A549 (cell line): ENCODE measurements around the gene HSD3B7. TPM values are rescaled to one million over a fixed set of nuclear protein-coding genes. Genes with fewer than 3 reads are reported as not detected.
"Not testable (repeated sequence)": the region's sequence is repeated elsewhere in the genome, so short reads cannot be mapped to it uniquely, and the experiment has no call there.

Source experiments
- ATAC-seq, 2 experiments: fragments of 200-7000 bp in 1 of 2; fragments of >200 bp in 1 of 2; cut with Nextera tagmentation in 1 of 2; cut with Tn5 transposase in 1 of 2; 3 replicates each; pipeline versions ENCODE4 v1.8.0 to v1.9.1; 2018 to 2020; ENCODE audit warnings: mild to moderate bottlenecking in 1 of 2, moderate library complexity in 1 of 2
- CTCF ChIA-PET: fragments of 300-600 bp; sonication (Branson Sonifier 250); formaldehyde crosslinking; extraction: SDS; loops from one replicate; lab custom pipeline; 2021; ENCODE audit warnings: antibody characterized with exemption, inconsistent platforms; lab: Yijun Ruan, JAX
- POLR2A ChIA-PET: fragments of 350-600 bp; formaldehyde crosslinking; extraction: SDS; loops from one replicate; lab custom pipeline; 2021; ENCODE audit warnings: antibody characterized with exemption, inconsistent platforms; lab: Yijun Ruan, JAX
- DNase-seq, 2 experiments: peaks; one replicate each; pipeline versions ENCODE4 v3.0.0 to v3.0.0-alpha.2; 2011 to 2016; ENCODE audit warnings: low read depth in 1 of 2, low spot score in 1 of 2
- FAIRE-seq: peaks from 2 replicates; lab custom pipeline; 2011; peaks lifted over from hg19 to GRCh38; lab: Jason Lieb, UNC
- H3K27ac ChIP-seq, 2 experiments: fragments of >200 bp; sonication (Bioruptor Twin); formaldehyde crosslinking; 3 replicates each; pipeline ENCODE4 v1.5.1; 2016 to 2017
- H3K4me1 ChIP-seq: fragments of >200 bp; sonication (Bioruptor Twin); formaldehyde crosslinking; 3 replicates; pipeline ENCODE4 v1.6.1; 2016
- H3K4me2 ChIP-seq: fragments of >200 bp; sonication (Bioruptor Twin); formaldehyde crosslinking; 3 replicates; pipeline ENCODE4 v1.6.1; 2016
- H3K4me3 ChIP-seq: fragments of >200 bp; sonication (Bioruptor Twin); formaldehyde crosslinking; 3 replicates; pipeline ENCODE4 v1.5.1; 2016
- H3K9me3 ChIP-seq: fragments of >200 bp; sonication (Bioruptor Twin); formaldehyde crosslinking; 3 replicates; pipeline ENCODE4 v1.6.1; 2016
- CBX8 ChIP-seq: fragments of 200-600 bp; sonication (generic); IDR thresholded peaks from 2 replicates; pipeline ENCODE4 v1.6.1; 2016
- ESRRA ChIP-seq: fragments of 150-350 bp; IDR thresholded peaks from 2 replicates; pipeline ENCODE4 v1.6.1; 2014; ENCODE audit warnings: mild to moderate bottlenecking, low read length, borderline replicate concordance
- FOSB ChIP-seq: fragments of 250-450 bp; sonication (Bioruptor Pico); IDR thresholded peaks from 2 replicates; pipeline ENCODE4 v1.5.0; 2020; ENCODE audit warnings: mild to moderate bottlenecking, moderate library complexity
- FOXS1 ChIP-seq: fragments of 250-450 bp; sonication (Bioruptor Pico); IDR thresholded peaks from 2 replicates; pipeline ENCODE4 v1.5.0; 2020; ENCODE audit warnings: mild to moderate bottlenecking, moderate library complexity
- HOXA7 ChIP-seq: fragments of 250-450 bp; sonication (Bioruptor Pico); IDR thresholded peaks from 2 replicates; pipeline ENCODE4 v1.5.0; 2020; ENCODE audit warnings: mild to moderate bottlenecking, moderate library complexity
- KDM1A ChIP-seq: fragments of 200-600 bp; sonication (generic); IDR thresholded peaks from 2 replicates; pipeline ENCODE4 v1.6.1; 2016; ENCODE audit warnings: low read depth, mild to moderate bottlenecking
- MYC ChIP-seq: IDR thresholded peaks from 2 replicates; pipeline ENCODE4 v1.6.1; 2012; ENCODE audit warnings: mild to moderate bottlenecking, inconsistent platforms, low read length, improper control_type of control experiment, borderline replicate concordance
- POLR2AphosphoS2 ChIP-seq: conservative IDR thresholded peaks from 2 replicates; pipeline ENCODE4 v1.6.1; 2012; ENCODE audit warnings: low read length, improper control_type of control experiment, inconsistent platforms
- RAD21 ChIP-seq, 2 experiments: fragments of >200 bp in 1 of 2; sonication (Bioruptor Twin) in 1 of 2; formaldehyde crosslinking in 1 of 2; IDR thresholded peaks in 1 of 2; conservative IDR thresholded peaks in 1 of 2; 2 replicates in 1 of 2; 3 replicates in 1 of 2; pipeline ENCODE4 v1.6.1; 2012 to 2018; ENCODE audit warnings: inconsistent platforms in 1 of 2
- RCOR1 ChIP-seq: fragments of 150-350 bp; IDR thresholded peaks from 2 replicates; pipeline ENCODE4 v1.6.1; 2014; ENCODE audit warnings: antibody characterized with exemption, low read length, low read depth
- SMC3 ChIP-seq: fragments of >200 bp; sonication (Bioruptor Twin); formaldehyde crosslinking; IDR thresholded peaks from 3 replicates; pipeline ENCODE4 v1.6.1; 2018; ENCODE audit warnings: inconsistent platforms
- TFCP2L1 ChIP-seq: fragments of 250-450 bp; sonication (Bioruptor Pico); IDR thresholded peaks from 2 replicates; pipeline ENCODE4 v1.5.0; 2021; ENCODE audit warnings: mild to moderate bottlenecking
- ZNF302 ChIP-seq: fragments of 250-450 bp; sonication (Bioruptor Pico); IDR thresholded peaks from 2 replicates; pipeline ENCODE4 v1.9.0; 2021; ENCODE audit warnings: inconsistent platforms, mild to moderate bottlenecking, moderate library complexity
- WGBS: methylation state at CpG from one replicate; pipeline ENCODE4 v1.1.6; 2017; ENCODE audit errors: missing lambda C conversion rate; 5-methylcytosine and 5-hydroxymethylcytosine counted together
- polyA plus RNA-seq, 4 experiments: library from polyadenylated mRNA; depleted of rRNA in 3 of 4; stranded (reverse); fragments of >200 nt; fragmentation: RNase III in 1 of 4; extraction: RNeasy Plus Mini Kit Qiagen cat#74134 plus additional on column Dnase treatment in 1 of 4; gene quantifications; 2 replicates in 3 of 4; 3 replicates in 1 of 4; pipeline ENCODE4 v1.2.3, GENCODE V29; 2011 to 2017
- TF ChIP-seq, protein P1 (sequence below): fragments of 250-450 bp; sonication (Bioruptor Pico); IDR thresholded peaks from 2 replicates; pipeline ENCODE4 v1.5.0; 2020; ENCODE audit warnings: low read depth, mild to moderate bottlenecking, moderate library complexity
- TF ChIP-seq, protein P2 (sequence below): IDR thresholded peaks from 2 replicates; pipeline ENCODE4 v1.6.1; 2012; ENCODE audit warnings: low read depth, borderline replicate concordance
- TF ChIP-seq, protein P3 (sequence below): IDR thresholded peaks from 2 replicates; pipeline ENCODE4 v1.6.1; 2012
- TF ChIP-seq, protein P4 (sequence below): fragments of >200 bp; sonication (Bioruptor Twin); formaldehyde crosslinking; IDR thresholded peaks from 3 replicates; pipeline ENCODE4 v1.5.1; 2016
- TF ChIP-seq, protein P5 (sequence below): fragments of 200-600 bp; sonication (generic); IDR thresholded peaks from 2 replicates; pipeline ENCODE4 v1.6.1; 2016; ENCODE audit warnings: antibody characterized with exemption, mild to moderate bottlenecking, moderate library complexity
- TF ChIP-seq, protein P6 (sequence below): fragments of 450-650 bp; IDR thresholded peaks from 2 replicates; pipeline ENCODE4 v1.6.1; 2014; ENCODE audit warnings: antibody characterized with exemption
- TF ChIP-seq, protein P7 (sequence below): IDR thresholded peaks from 2 replicates; pipeline ENCODE4 v1.6.1; 2012

Gene HSD3B7
- polyA plus RNA-seq, 2 of the 4 experiments (the other 2 are of a cell fraction) = 10.5 to 19.7 TPM

DNA sequence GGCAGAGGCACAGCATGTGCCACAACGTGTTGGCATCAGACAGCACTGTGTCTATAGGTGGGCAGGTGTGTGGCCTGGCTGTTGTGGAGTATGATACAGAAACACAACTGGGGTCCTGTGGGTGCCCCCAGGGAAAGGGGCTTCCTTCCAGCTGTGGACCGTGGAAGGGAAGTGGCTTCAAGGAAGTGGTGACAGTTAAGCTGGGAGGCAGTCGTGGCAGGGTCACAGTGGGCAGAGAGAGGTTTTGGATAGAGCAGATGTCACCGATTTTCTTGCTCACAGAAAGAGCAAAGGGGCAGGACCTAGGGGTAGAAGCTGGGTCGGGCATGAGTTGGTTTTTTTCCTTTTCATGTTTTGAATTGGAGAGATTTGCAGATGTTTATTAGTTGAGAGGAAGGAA, 47.3 kb upstream of the HSD3B7 start:
- TF ChIP-seq FOSB (CRISPR knock-in tag) = no peak
- TF ChIP-seq ZNF302 (CRISPR knock-in tag) = no peak
- TF ChIP-seq, protein P1, sequence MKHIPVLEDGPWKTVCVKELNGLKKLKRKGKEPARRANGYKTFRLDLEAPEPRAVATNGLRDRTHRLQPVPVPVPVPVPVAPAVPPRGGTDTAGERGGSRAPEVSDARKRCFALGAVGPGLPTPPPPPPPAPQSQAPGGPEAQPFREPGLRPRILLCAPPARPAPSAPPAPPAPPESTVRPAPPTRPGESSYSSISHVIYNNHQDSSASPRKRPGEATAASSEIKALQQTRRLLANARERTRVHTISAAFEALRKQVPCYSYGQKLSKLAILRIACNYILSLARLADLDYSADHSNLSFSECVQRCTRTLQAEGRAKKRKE (CRISPR knock-in tag) = no peak
- no peak for TF ChIP-seq POLR2AphosphoS2
- TF ChIP-seq RCOR1 = no peak
- no peak for TF ChIP-seq TFCP2L1 (CRISPR knock-in tag)
- TF ChIP-seq ESRRA = no peak
- no peak for TF ChIP-seq CBX8
- TF ChIP-seq, protein P2, sequence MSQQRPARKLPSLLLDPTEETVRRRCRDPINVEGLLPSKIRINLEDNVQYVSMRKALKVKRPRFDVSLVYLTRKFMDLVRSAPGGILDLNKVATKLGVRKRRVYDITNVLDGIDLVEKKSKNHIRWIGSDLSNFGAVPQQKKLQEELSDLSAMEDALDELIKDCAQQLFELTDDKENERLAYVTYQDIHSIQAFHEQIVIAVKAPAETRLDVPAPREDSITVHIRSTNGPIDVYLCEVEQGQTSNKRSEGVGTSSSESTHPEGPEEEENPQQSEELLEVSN = no peak
- TF ChIP-seq, protein P3, sequence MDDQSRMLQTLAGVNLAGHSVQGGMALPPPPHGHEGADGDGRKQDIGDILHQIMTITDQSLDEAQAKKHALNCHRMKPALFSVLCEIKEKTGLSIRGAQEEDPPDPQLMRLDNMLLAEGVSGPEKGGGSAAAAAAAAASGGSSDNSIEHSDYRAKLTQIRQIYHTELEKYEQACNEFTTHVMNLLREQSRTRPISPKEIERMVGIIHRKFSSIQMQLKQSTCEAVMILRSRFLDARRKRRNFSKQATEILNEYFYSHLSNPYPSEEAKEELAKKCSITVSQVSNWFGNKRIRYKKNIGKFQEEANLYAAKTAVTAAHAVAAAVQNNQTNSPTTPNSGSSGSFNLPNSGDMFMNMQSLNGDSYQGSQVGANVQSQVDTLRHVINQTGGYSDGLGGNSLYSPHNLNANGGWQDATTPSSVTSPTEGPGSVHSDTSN = no peak
- TF ChIP-seq FOXS1 (CRISPR knock-in tag) = no peak
- no peaks in the 10 kb centered on the region for H3K9me3 ChIP-seq
- peaks cover 19% of the 10 kb centered on the region for H3K4me1 ChIP-seq
- no peak overlapping the region for H3K27ac ChIP-seq
- H3K4me3 ChIP-seq = no peak overlapping the region
- H3K4me2 ChIP-seq = no peak overlapping the region
- 68% methylated on average over 5 of the region's 5 CpGs for WGBS
- DNase-seq (no peak), FAIRE-seq (no peak), ATAC-seq (no peak)
- CTCF ChIA-PET = interaction anchor here (1.2 to 9.5 kb wide), 3 partner anchors 7 to 130 kb away, joined by 4 to 134 read pairs (median 4); no protein-coding TSS in a partner anchor
- POLR2A ChIA-PET = no interaction called here

DNA sequence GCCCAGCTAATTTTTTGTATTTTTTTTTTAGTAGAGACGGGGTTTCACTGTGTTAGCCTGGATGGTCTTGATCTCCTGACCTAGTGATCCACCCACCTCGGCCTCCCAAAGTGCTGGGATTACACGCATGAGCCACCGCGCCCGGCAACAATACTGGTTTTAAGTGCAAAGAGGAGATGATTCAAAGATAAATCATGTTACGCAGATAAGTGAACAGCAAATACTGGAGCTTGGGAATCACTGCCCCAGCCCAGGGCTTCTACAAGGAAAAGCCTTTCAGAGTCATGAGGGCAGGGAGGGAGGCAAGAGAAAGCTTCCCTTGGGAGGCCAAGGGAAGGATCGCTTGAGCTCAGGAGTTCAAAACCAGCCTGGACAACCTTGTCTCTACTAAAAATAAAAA, 45.4 kb upstream of the HSD3B7 start:
- Histone ChIP-seq H3K27ac (peak overlapping the region in 1 of 2 experiments; percentile 59; a peak in 3 of 6 replicates), H3K4me1 (peaks cover 19% of the 10 kb centered on the region)
- DNase-seq, H3K4me3 ChIP-seq, FAIRE-seq, ATAC-seq, H3K9me3 ChIP-seq, H3K4me2 ChIP-seq: not testable (repeated sequence)
- 83% methylated on average over 8 of the region's 8 CpGs for WGBS
- ChIA-PET POLR2A (interaction anchor here (0.7 to 1.0 kb wide), 2 partner anchors 8 to 37 kb away, joined by 3 read pairs; no protein-coding TSS in a partner anchor), CTCF (interaction anchor here (0.8 to 9.5 kb wide), 9 partner anchors 9 to 510 kb away, joined by 3 to 134 read pairs (median 4); partner anchors contain the start of genes DCTPP1 and ORAI3)

DNA sequence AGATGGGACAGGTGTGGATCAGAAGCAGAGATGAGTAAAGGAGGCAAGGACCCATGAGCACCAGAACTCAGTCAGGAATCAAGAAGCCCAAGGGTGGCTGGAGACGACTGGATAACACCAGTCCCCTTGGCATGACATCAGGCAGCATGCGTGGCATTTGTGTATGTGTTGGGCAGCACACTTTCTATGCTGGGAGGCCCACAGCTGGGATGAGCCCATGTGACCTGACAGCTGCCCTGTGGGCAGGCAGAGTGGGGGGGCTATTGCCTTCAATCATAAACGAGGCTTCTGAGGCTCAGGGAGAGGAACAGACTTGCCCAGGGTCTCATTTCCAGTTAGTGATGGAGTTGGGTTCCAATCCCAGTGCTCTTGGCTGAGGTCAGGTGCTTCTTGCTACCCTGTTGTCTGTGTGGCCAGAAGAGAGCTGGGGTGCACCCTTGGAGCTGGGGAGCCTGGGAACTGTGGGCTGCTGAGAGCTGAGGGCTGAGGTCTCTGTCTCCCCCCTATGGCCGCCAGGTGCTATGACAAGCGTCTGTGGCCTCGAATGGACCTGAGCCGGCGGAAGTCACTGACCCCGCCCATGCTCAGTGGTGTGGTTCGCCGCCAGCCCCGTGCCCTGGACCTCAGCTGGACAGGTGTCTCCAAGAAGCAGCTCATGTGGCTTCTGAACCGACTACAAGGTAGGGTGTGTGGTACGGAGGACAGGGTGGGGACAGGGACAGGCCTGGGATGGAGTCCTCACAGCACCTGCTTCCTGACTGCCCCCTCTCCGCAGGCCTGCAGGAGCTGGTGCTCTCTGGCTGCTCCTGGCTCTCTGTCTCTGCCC, 43.2 kb upstream of the HSD3B7 start:
- ChIA-PET POLR2A (interaction anchor here (0.9 to 1.5 kb wide), 2 partner anchors 97 to 167 kb away, joined by 3 to 5 read pairs; no protein-coding TSS in a partner anchor), CTCF (interaction anchor here (0.6 to 9.5 kb wide), 40 partner anchors 11 to 264 kb away, joined by 3 to 134 read pairs (median 4); partner anchors contain the start of genes BCL7C, ORAI3 and ZNF629)
- ATAC-seq = peak; percentile 89 to 96
- peak; percentile 77 to 87 for DNase-seq
- H3K4me2 ChIP-seq = peak overlapping the region; percentile 58
- no peaks in the 10 kb centered on the region for H3K9me3 ChIP-seq
- no peak overlapping the region for H3K4me3 ChIP-seq
- WGBS = 21% methylated on average over 12 of the region's 15 CpGs
- peak overlapping the region; percentile 39 to 73; a peak in 4 of 6 replicates for H3K27ac ChIP-seq
- no peak for TF ChIP-seq KDM1A
- peak; percentile 77 to 80 for TF ChIP-seq RAD21 (conservative IDR thresholded peaks at IDR 0.05 in 1 of 2, IDR thresholded peaks at IDR 0.05 in 1 of 2)
- TF ChIP-seq SMC3 = peak; percentile 55
- TF ChIP-seq, protein P4, sequence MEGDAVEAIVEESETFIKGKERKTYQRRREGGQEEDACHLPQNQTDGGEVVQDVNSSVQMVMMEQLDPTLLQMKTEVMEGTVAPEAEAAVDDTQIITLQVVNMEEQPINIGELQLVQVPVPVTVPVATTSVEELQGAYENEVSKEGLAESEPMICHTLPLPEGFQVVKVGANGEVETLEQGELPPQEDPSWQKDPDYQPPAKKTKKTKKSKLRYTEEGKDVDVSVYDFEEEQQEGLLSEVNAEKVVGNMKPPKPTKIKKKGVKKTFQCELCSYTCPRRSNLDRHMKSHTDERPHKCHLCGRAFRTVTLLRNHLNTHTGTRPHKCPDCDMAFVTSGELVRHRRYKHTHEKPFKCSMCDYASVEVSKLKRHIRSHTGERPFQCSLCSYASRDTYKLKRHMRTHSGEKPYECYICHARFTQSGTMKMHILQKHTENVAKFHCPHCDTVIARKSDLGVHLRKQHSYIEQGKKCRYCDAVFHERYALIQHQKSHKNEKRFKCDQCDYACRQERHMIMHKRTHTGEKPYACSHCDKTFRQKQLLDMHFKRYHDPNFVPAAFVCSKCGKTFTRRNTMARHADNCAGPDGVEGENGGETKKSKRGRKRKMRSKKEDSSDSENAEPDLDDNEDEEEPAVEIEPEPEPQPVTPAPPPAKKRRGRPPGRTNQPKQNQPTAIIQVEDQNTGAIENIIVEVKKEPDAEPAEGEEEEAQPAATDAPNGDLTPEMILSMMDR = peak; percentile 75
- TF ChIP-seq, protein P5, sequence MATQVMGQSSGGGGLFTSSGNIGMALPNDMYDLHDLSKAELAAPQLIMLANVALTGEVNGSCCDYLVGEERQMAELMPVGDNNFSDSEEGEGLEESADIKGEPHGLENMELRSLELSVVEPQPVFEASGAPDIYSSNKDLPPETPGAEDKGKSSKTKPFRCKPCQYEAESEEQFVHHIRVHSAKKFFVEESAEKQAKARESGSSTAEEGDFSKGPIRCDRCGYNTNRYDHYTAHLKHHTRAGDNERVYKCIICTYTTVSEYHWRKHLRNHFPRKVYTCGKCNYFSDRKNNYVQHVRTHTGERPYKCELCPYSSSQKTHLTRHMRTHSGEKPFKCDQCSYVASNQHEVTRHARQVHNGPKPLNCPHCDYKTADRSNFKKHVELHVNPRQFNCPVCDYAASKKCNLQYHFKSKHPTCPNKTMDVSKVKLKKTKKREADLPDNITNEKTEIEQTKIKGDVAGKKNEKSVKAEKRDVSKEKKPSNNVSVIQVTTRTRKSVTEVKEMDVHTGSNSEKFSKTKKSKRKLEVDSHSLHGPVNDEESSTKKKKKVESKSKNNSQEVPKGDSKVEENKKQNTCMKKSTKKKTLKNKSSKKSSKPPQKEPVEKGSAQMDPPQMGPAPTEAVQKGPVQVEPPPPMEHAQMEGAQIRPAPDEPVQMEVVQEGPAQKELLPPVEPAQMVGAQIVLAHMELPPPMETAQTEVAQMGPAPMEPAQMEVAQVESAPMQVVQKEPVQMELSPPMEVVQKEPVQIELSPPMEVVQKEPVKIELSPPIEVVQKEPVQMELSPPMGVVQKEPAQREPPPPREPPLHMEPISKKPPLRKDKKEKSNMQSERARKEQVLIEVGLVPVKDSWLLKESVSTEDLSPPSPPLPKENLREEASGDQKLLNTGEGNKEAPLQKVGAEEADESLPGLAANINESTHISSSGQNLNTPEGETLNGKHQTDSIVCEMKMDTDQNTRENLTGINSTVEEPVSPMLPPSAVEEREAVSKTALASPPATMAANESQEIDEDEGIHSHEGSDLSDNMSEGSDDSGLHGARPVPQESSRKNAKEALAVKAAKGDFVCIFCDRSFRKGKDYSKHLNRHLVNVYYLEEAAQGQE = 0 out of 2 replicates have a peak, but pooled peaks have one; percentile 17
- TF ChIP-seq MYC = no peak
- no peak for TF ChIP-seq HOXA7
- TF ChIP-seq, protein P6, sequence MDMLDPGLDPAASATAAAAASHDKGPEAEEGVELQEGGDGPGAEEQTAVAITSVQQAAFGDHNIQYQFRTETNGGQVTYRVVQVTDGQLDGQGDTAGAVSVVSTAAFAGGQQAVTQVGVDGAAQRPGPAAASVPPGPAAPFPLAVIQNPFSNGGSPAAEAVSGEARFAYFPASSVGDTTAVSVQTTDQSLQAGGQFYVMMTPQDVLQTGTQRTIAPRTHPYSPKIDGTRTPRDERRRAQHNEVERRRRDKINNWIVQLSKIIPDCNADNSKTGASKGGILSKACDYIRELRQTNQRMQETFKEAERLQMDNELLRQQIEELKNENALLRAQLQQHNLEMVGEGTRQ = 0 out of 2 replicates have a peak, but pooled peaks have one; percentile 19
- TF ChIP-seq, protein P7, sequence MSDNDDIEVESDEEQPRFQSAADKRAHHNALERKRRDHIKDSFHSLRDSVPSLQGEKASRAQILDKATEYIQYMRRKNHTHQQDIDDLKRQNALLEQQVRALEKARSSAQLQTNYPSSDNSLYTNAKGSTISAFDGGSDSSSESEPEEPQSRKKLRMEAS = peak; percentile 15; the same call in 1 of the 2 replicates
- TF ChIP-seq, all 56 proteins: peak for 6
- FAIRE-seq = peak; percentile 46
- peaks cover 19% of the 10 kb centered on the region for H3K4me1 ChIP-seq
